Measurements from ENCODE around the gene REC114. TPM values are rescaled to one million over a fixed set of nuclear protein-coding genes. Genes with fewer than 3 reads are reported as not detected.

REC114 gene
- total and polyA plus RNA-seq, 9 of the 15 experiments (the other 6 are each of a cell fraction or from before 2014, with no cell fraction given), result 0.07 to 0.24 TPM; not detected in 7

DNA sequence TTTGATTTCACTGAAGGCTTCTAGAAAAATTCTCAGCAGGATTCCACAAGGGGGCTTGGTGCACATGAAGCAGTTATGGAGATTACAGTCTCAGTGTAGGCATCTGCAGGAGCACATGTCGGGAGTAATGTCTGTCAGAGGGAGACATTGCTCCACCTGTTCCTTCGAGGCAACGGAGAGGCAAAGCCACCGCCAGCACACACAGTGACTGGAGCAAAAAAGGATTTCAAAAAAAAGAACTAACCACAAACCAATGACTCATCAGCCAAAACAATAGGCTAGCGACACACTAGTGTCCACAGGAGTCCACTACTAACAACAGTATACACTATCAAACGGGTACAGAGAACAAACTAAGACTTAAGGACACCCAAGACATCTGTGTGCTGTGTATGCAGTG lies 121.3 kb downstream of the REC114 start (continued):
- TF ChIP-seq, protein P1, sequence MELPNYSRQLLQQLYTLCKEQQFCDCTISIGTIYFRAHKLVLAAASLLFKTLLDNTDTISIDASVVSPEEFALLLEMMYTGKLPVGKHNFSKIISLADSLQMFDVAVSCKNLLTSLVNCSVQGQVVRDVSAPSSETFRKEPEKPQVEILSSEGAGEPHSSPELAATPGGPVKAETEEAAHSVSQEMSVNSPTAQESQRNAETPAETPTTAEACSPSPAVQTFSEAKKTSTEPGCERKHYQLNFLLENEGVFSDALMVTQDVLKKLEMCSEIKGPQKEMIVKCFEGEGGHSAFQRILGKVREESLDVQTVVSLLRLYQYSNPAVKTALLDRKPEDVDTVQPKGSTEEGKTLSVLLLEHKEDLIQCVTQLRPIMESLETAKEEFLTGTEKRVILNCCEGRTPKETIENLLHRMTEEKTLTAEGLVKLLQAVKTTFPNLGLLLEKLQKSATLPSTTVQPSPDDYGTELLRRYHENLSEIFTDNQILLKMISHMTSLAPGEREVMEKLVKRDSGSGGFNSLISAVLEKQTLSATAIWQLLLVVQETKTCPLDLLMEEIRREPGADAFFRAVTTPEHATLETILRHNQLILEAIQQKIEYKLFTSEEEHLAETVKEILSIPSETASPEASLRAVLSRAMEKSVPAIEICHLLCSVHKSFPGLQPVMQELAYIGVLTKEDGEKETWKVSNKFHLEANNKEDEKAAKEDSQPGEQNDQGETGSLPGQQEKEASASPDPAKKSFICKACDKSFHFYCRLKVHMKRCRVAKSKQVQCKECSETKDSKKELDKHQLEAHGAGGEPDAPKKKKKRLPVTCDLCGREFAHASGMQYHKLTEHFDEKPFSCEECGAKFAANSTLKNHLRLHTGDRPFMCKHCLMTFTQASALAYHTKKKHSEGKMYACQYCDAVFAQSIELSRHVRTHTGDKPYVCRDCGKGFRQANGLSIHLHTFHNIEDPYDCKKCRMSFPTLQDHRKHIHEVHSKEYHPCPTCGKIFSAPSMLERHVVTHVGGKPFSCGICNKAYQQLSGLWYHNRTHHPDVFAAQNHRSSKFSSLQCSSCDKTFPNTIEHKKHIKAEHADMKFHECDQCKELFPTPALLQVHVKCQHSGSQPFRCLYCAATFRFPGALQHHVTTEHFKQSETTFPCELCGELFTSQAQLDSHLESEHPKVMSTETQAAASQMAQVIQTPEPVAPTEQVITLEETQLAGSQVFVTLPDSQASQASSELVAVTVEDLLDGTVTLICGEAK (IDR thresholded peaks at IDR 0.05), result no peak
- TF ChIP-seq, protein P1 (CRISPR knock-in tag; IDR thresholded peaks at IDR 0.05), result no peak
- TF ChIP-seq FIP1L1 (IDR thresholded peaks at IDR 0.05; ENCODE audit: low read depth, low read length, poor library complexity, severe bottlenecking) (no peak), HDGF (IDR thresholded peaks at IDR 0.05) (no peak), PCBP2 (IDR thresholded peaks at IDR 0.05; ENCODE audit: low read depth, low read length, poor library complexity, severe bottlenecking) (no peak), POLR2H (tag; IDR thresholded peaks at IDR 0.05; ENCODE audit: low read depth) (no peak), KAT7 (CRISPR knock-in tag; IDR thresholded peaks at IDR 0.05; ENCODE audit: borderline replicate concordance) (no peak), CXXC5 (CRISPR knock-in tag; IDR thresholded peaks at IDR 0.05) (peak; percentile 32; the same call in 1 of the 2 replicates), ID3 (CRISPR knock-in tag; IDR thresholded peaks at IDR 0.05) (no peak), ID3 (tag; IDR thresholded peaks at IDR 0.05) (no peak), ZNF445 (CRISPR knock-in tag; IDR thresholded peaks at IDR 0.05; ENCODE audit: low read depth) (no peak), BCOR (IDR thresholded peaks at IDR 0.05) (no peak), NELFE (IDR thresholded peaks at IDR 0.05; ENCODE audit: insufficient read depth, insufficient read length) (no peak)
- TF ChIP-seq, protein P2, sequence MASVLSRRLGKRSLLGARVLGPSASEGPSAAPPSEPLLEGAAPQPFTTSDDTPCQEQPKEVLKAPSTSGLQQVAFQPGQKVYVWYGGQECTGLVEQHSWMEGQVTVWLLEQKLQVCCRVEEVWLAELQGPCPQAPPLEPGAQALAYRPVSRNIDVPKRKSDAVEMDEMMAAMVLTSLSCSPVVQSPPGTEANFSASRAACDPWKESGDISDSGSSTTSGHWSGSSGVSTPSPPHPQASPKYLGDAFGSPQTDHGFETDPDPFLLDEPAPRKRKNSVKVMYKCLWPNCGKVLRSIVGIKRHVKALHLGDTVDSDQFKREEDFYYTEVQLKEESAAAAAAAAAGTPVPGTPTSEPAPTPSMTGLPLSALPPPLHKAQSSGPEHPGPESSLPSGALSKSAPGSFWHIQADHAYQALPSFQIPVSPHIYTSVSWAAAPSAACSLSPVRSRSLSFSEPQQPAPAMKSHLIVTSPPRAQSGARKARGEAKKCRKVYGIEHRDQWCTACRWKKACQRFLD (CRISPR knock-in tag; IDR thresholded peaks at IDR 0.05), result no peak
- TF ChIP-seq, protein P3, sequence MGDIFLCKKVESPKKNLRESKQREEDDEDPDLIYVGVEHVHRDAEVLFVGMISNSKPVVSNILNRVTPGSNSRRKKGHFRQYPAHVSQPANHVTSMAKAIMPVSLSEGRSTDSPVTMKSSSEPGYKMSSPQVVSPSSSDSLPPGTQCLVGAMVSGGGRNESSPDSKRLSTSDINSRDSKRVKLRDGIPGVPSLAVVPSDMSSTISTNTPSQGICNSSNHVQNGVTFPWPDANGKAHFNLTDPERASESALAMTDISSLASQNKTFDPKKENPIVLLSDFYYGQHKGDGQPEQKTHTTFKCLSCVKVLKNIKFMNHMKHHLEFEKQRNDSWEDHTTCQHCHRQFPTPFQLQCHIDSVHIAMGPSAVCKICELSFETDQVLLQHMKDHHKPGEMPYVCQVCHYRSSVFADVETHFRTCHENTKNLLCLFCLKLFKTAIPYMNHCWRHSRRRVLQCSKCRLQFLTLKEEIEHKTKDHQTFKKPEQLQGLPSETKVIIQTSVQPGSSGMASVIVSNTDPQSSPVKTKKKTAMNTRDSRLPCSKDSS (IDR thresholded peaks at IDR 0.05; ENCODE audit: low read depth, partially characterized antibody), result no peak

Data from K562 (cell line).